H1 (cell line): ENCODE data around the gene UXT.

Experiments used
- EP300 ChIP-seq, 2 experiments: IDR thresholded peaks; 1 replicate in 1 of 2; 2 replicates in 1 of 2; pipeline ENCODE4 v1.6.1; 2011 to 2012; ENCODE audit warnings: low read depth in 2 of 2, low read length in 2 of 2, mild to moderate bottlenecking in 2 of 2, borderline replicate concordance in 1 of 2, inconsistent platforms in 1 of 2, moderate library complexity in 1 of 2
- EZH2 ChIP-seq: fragments of 200-600 bp; sonication (generic); IDR thresholded peaks from 2 replicates; pipeline ENCODE4 v1.7.1; 2012; ENCODE audit warnings: low read depth, mild to moderate bottlenecking, moderate library complexity, low read length, inconsistent platforms; ENCODE audit not compliant: severe bottlenecking
- HDAC6 ChIP-seq: IDR thresholded peaks from one replicate; pipeline ENCODE4 v1.7.1; 2012; ENCODE audit warnings: low read depth, mild to moderate bottlenecking, inconsistent platforms, low read length, moderate library complexity
- POLR2AphosphoS5 ChIP-seq: IDR thresholded peaks from 2 replicates; pipeline ENCODE4 v1.6.1; 2011; ENCODE audit warnings: low read depth, low read length
- RAD21 ChIP-seq, 2 experiments: IDR thresholded peaks in 1 of 2; conservative IDR thresholded peaks in 1 of 2; 2 replicates each; pipeline ENCODE4 v1.6.1; 2011; ENCODE audit warnings: low read depth in 2 of 2, low read length in 2 of 2, improper control_type of control experiment in 1 of 2, inconsistent platforms in 1 of 2, mild to moderate bottlenecking in 1 of 2, moderate library complexity in 1 of 2
- RNF2 ChIP-seq: fragments of 200-900, 300-1000 bp; sonication (generic); IDR thresholded peaks from 2 replicates; pipeline ENCODE4 v1.7.1; 2016; ENCODE audit warnings: borderline replicate concordance, low read depth, mild to moderate bottlenecking, antibody characterized with exemption, low read length; ENCODE audit not compliant: poor library complexity, severe bottlenecking; ENCODE audit errors: missing control alignments
- SIN3A ChIP-seq, 2 experiments: IDR thresholded peaks in 1 of 2; conservative IDR thresholded peaks in 1 of 2; 2 replicates each; pipeline ENCODE4 v1.6.1; 2011 to 2012; ENCODE audit warnings: low read length in 2 of 2, improper control_type of control experiment in 1 of 2, low read depth in 1 of 2, mild to moderate bottlenecking in 1 of 2
- SUZ12 ChIP-seq: fragments of 200-600 bp; sonication (generic); IDR thresholded peaks from 2 replicates; pipeline ENCODE4 v1.6.1; 2012; ENCODE audit warnings: mild to moderate bottlenecking, inconsistent platforms, low read length, moderate library complexity, mixed read lengths
- TF ChIP-seq, protein P1 (sequence below), 3 experiments: IDR thresholded peaks; 1 replicate in 2 of 3; 2 replicates in 1 of 3; pipeline versions ENCODE4 v1.5.1 to v1.6.1; 2011; ENCODE audit warnings: low read length in 3 of 3, mild to moderate bottlenecking in 3 of 3, inconsistent platforms in 2 of 3, low read depth in 1 of 3, moderate library complexity in 1 of 3; ENCODE audit not compliant: insufficient read depth in 1 of 3; ENCODE audit errors: control extremely low read depth in 1 of 3
- TF ChIP-seq, protein P2 (sequence below): IDR thresholded peaks from 2 replicates; pipeline ENCODE4 v1.6.1; 2011; ENCODE audit warnings: low read depth, mild to moderate bottlenecking, low read length; ENCODE audit not compliant: insufficient read depth
- TF ChIP-seq, protein P3 (sequence below): fragments of 300-600 bp; sonication (generic); IDR thresholded peaks from 2 replicates; pipeline ENCODE4 v1.7.1; 2012; ENCODE audit warnings: low read length, moderate library complexity, mild to moderate bottlenecking, inconsistent platforms; ENCODE audit not compliant: insufficient replicate concordance

DNA sequence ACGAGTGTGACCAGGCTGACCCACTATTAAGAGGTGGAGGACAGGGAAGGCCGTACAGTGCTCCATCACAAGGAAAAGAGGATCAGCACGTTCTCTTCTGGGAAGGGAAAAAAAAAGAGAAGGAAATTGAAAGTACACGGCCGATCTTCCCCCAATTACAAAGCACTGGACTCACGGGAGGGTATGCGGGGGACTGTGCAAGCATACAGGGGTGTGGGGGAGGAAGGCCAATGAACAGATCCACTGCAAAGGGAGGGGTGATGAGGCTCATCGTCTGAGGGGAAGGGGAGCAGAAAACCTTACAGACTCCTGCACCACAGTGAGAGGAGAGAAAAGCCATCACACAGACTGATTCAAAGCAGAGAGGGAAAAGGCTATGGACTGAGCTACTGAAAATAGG is 9.7 kb downstream of the UXT start:
- TF ChIP-seq, protein P1, sequence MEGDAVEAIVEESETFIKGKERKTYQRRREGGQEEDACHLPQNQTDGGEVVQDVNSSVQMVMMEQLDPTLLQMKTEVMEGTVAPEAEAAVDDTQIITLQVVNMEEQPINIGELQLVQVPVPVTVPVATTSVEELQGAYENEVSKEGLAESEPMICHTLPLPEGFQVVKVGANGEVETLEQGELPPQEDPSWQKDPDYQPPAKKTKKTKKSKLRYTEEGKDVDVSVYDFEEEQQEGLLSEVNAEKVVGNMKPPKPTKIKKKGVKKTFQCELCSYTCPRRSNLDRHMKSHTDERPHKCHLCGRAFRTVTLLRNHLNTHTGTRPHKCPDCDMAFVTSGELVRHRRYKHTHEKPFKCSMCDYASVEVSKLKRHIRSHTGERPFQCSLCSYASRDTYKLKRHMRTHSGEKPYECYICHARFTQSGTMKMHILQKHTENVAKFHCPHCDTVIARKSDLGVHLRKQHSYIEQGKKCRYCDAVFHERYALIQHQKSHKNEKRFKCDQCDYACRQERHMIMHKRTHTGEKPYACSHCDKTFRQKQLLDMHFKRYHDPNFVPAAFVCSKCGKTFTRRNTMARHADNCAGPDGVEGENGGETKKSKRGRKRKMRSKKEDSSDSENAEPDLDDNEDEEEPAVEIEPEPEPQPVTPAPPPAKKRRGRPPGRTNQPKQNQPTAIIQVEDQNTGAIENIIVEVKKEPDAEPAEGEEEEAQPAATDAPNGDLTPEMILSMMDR (IDR thresholded peaks at IDR 0.05; ENCODE audit: control extremely low read depth in 1 of 3, insufficient read depth in 1 of 3, low read depth in 1 of 3, low read length in 3 of 3), result no peak
- TF ChIP-seq SUZ12 (no peak), EZH2 (no peak), RAD21 (IDR thresholded peaks at IDR 0.05 in 1 of 2, conservative IDR thresholded peaks at IDR 0.05 in 1 of 2; ENCODE audit: low read depth in 2 of 2, low read length in 2 of 2) (no peak), RNF2 (no peak), POLR2AphosphoS5 (no peak), EP300 (IDR thresholded peaks at IDR 0.05; ENCODE audit: borderline replicate concordance in 1 of 2, low read depth in 2 of 2, low read length in 2 of 2) (no peak), HDAC6 (no peak), SIN3A (conservative IDR thresholded peaks at IDR 0.05 in 1 of 2, IDR thresholded peaks at IDR 0.05 in 1 of 2; ENCODE audit: low read depth in 1 of 2, low read length in 2 of 2) (no peak)
- TF ChIP-seq, protein P2, sequence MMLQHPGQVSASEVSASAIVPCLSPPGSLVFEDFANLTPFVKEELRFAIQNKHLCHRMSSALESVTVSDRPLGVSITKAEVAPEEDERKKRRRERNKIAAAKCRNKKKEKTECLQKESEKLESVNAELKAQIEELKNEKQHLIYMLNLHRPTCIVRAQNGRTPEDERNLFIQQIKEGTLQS, result no peak
- TF ChIP-seq, protein P3, sequence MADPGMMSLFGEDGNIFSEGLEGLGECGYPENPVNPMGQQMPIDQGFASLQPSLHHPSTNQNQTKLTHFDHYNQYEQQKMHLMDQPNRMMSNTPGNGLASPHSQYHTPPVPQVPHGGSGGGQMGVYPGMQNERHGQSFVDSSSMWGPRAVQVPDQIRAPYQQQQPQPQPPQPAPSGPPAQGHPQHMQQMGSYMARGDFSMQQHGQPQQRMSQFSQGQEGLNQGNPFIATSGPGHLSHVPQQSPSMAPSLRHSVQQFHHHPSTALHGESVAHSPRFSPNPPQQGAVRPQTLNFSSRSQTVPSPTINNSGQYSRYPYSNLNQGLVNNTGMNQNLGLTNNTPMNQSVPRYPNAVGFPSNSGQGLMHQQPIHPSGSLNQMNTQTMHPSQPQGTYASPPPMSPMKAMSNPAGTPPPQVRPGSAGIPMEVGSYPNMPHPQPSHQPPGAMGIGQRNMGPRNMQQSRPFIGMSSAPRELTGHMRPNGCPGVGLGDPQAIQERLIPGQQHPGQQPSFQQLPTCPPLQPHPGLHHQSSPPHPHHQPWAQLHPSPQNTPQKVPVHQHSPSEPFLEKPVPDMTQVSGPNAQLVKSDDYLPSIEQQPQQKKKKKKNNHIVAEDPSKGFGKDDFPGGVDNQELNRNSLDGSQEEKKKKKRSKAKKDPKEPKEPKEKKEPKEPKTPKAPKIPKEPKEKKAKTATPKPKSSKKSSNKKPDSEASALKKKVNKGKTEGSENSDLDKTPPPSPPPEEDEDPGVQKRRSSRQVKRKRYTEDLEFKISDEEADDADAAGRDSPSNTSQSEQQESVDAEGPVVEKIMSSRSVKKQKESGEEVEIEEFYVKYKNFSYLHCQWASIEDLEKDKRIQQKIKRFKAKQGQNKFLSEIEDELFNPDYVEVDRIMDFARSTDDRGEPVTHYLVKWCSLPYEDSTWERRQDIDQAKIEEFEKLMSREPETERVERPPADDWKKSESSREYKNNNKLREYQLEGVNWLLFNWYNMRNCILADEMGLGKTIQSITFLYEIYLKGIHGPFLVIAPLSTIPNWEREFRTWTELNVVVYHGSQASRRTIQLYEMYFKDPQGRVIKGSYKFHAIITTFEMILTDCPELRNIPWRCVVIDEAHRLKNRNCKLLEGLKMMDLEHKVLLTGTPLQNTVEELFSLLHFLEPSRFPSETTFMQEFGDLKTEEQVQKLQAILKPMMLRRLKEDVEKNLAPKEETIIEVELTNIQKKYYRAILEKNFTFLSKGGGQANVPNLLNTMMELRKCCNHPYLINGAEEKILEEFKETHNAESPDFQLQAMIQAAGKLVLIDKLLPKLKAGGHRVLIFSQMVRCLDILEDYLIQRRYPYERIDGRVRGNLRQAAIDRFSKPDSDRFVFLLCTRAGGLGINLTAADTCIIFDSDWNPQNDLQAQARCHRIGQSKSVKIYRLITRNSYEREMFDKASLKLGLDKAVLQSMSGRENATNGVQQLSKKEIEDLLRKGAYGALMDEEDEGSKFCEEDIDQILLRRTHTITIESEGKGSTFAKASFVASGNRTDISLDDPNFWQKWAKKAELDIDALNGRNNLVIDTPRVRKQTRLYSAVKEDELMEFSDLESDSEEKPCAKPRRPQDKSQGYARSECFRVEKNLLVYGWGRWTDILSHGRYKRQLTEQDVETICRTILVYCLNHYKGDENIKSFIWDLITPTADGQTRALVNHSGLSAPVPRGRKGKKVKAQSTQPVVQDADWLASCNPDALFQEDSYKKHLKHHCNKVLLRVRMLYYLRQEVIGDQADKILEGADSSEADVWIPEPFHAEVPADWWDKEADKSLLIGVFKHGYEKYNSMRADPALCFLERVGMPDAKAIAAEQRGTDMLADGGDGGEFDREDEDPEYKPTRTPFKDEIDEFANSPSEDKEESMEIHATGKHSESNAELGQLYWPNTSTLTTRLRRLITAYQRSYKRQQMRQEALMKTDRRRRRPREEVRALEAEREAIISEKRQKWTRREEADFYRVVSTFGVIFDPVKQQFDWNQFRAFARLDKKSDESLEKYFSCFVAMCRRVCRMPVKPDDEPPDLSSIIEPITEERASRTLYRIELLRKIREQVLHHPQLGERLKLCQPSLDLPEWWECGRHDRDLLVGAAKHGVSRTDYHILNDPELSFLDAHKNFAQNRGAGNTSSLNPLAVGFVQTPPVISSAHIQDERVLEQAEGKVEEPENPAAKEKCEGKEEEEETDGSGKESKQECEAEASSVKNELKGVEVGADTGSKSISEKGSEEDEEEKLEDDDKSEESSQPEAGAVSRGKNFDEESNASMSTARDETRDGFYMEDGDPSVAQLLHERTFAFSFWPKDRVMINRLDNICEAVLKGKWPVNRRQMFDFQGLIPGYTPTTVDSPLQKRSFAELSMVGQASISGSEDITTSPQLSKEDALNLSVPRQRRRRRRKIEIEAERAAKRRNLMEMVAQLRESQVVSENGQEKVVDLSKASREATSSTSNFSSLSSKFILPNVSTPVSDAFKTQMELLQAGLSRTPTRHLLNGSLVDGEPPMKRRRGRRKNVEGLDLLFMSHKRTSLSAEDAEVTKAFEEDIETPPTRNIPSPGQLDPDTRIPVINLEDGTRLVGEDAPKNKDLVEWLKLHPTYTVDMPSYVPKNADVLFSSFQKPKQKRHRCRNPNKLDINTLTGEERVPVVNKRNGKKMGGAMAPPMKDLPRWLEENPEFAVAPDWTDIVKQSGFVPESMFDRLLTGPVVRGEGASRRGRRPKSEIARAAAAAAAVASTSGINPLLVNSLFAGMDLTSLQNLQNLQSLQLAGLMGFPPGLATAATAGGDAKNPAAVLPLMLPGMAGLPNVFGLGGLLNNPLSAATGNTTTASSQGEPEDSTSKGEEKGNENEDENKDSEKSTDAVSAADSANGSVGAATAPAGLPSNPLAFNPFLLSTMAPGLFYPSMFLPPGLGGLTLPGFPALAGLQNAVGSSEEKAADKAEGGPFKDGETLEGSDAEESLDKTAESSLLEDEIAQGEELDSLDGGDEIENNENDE, result no peak
